GM12874 (cell line): Measurements from ENCODE around the gene TMEM221.
A peak's percentile ranks its signal among the peaks of the same experiment; 100 is the strongest.

ENCODE experiments used
- CTCF ChIP-seq: IDR thresholded peaks from 2 replicates; pipeline ENCODE4 v1.5.1; 2011; ENCODE audit warnings: low read depth, mild to moderate bottlenecking, control low read depth, low read length, moderate library complexity; ENCODE audit not compliant: insufficient read depth

The TMEM221 gene

GRCh38 chr19:17429641-17430113, 18.8 kb downstream of the TMEM221 start:
- no peak for TF ChIP-seq CTCF

- peak; percentile 61 for TF ChIP-seq CTCF
Observed at GRCh38 chr19:17424743-17425365, 23.6 kb downstream of the TMEM221 start.

GRCh38 chr19:17423429-17424208, 24.8 kb downstream of the TMEM221 start:
- TF ChIP-seq CTCF, result no peak

- TF ChIP-seq CTCF, result no peak
Observed at GRCh38 chr19:17421942-17422341, 26.5 kb downstream of the TMEM221 start.

- TF ChIP-seq CTCF, result no peak
Observed at GRCh38 chr19:17420475-17420924, 28.0 kb downstream of the TMEM221 start.

GRCh38 chr19:17419621-17420474, 28.6 kb downstream of the TMEM221 start, which contains the start of gene MVB12A:
TSS of gene MVB12A (plus strand) at chr19:17420047. CDS start at chr19:17420136, 89 bp downstream.
- TF ChIP-seq CTCF, result no peak
